Colonic mucosa (tissue), 4 donors: ENCODE data around the gene RNF182. TPM values are rescaled to one million over a fixed set of nuclear protein-coding genes. Genes with fewer than 3 reads are reported as not detected.

Experiments
- DNase-seq: peaks from one replicate; pipeline ENCODE4 v3.0.0-alpha.2; 2020
- H3K27ac ChIP-seq: fragments of 200-600 bp; one replicate; pipeline ENCODE4 v1.8.0; 2021
- H3K27me3 ChIP-seq: fragments of 200-600 bp; one replicate; pipeline ENCODE4 v1.8.0; 2021
- H3K36me3 ChIP-seq: fragments of 200-600 bp; one replicate; pipeline ENCODE4 v1.8.0; 2021
- H3K4me1 ChIP-seq: fragments of 200-600 bp; one replicate; pipeline ENCODE4 v1.8.0; 2021; ENCODE audit warnings: mild to moderate bottlenecking
- H3K4me3 ChIP-seq: fragments of 200-600 bp; one replicate; pipeline ENCODE4 v1.8.0; 2021
- H3K9ac ChIP-seq, 2 donors: one replicate each; pipeline ENCODE4 v1.7.0; 2013; ENCODE audit warnings: control low read depth in 2 of 2, low read depth in 2 of 2, low read length in 2 of 2
- H3K9me3 ChIP-seq: fragments of 200-600 bp; one replicate; pipeline ENCODE4 v1.8.0; 2021
- CTCF ChIP-seq: fragments of 200-600 bp; IDR thresholded peaks from one replicate; pipeline ENCODE4 v1.8.0; 2022; ENCODE audit warnings: antibody characterized with exemption, mild to moderate bottlenecking
- intact Hi-C: fragments of 100-400 bp; cut with DNase I; formaldehyde crosslinking; loops from one replicate; pipeline ENCODE4 v1.14.1; 2022
- total RNA-seq, 2 donors: library from RNA; stranded (reverse); fragmentation: NEBNext Ultra II Directional in 1 of 2; extraction: Animal tissue kit (Norgen Biotek cat#: 25700) in 1 of 2; gene quantifications; one replicate each; pipeline ENCODE4 v1.2.1, GENCODE V29; 2021
- donor health status: healthy.
- donor health status: DM: no; HTN: no; CAD: no.
- donor health status: DM: no; HTN: no; CAD: no.

Gene RNF182
- total RNA-seq, 2 donors from 2014 or later: not detected

- Histone ChIP-seq H3K27me3 (no peaks in the 10 kb centered on the region), H3K36me3 (no peaks in the 10 kb centered on the region), H3K9me3 (no peaks in the 10 kb centered on the region), H3K27ac (no peak overlapping the region), H3K4me1 (no peaks in the 10 kb centered on the region), H3K9ac (no peak overlapping the region), H3K4me3 (no peak overlapping the region)
- no peak for DNase-seq
- no peak for TF ChIP-seq CTCF
- intact Hi-C loops: no loop called here
These were observed 19.2 kb downstream of the RNF182 start for GRCh38 chr6:13943943-13944342.

GRCh38 chr6:13946506-13946905, 21.8 kb downstream of the RNF182 start:
- Histone ChIP-seq H3K36me3 (no peaks in the 10 kb centered on the region), H3K27ac (no peak overlapping the region), H3K4me3 (no peak overlapping the region), H3K4me1 (no peaks in the 10 kb centered on the region), H3K27me3 (no peaks in the 10 kb centered on the region), H3K9me3 (no peaks in the 10 kb centered on the region), H3K9ac (no peak overlapping the region)
- DNase-seq: no peak
- TF ChIP-seq CTCF: no peak
- intact Hi-C loops: no loop called here

DNA sequence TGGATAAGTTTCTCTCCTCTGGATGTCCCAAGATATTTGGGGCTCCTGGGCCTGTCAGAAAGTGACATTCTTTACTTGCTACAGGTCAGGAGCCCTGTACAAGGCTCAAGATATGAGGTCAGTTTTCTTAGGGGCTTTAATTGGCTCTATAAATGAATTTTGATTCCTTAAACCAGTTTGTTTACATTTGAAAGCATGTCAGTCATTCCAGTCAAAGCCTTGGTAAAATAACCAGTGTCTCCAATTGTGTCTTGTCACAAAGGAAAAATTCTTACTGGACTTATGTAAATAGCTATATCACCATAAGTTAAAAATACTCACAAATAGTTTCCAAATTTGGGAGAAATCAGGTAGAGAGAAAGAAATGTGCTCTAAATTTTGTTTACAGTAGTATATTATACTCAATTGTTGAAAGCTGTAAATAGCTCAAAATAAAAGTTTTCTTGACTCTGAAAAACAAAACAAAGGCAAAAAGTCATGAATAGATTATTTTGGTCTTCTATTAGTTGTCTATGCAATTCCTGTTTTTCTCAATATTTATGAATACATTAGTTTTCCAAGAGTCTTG, 22.9 kb downstream of the RNF182 start:
- Histone ChIP-seq H3K36me3 (no peaks in the 10 kb centered on the region), H3K9me3 (no peaks in the 10 kb centered on the region), H3K9ac (no peak overlapping the region), H3K4me3 (no peak overlapping the region), H3K27ac (no peak overlapping the region), H3K27me3 (no peaks in the 10 kb centered on the region), H3K4me1 (no peaks in the 10 kb centered on the region)
- intact Hi-C loops: no loop called here
- DNase-seq: no peak
- no peak for TF ChIP-seq CTCF

DNA sequence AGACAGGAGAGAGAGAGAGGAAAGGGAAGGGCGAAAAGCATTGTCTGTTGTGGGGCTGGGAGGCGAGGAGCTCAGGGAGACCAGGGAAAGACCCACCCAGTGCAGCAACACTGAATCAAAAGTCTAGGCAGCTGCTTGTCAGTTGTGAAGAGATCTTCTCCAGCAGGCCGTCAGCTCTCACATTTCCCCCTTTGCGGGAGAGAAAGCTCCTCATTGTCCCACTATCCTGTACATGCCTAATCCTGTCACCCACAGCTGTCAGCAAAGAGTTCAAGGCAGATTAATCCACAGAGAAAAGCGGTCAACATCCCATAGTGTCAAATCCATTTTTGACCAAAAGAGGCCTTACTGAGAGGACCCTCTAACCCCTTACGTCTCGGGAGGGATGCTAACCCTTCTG, 27.3 kb downstream of the RNF182 start:
- no peak for TF ChIP-seq CTCF
- H3K27me3 ChIP-seq: no peaks in the 10 kb centered on the region
- intact Hi-C loops: no loop called here

GRCh38 chr6:13953061-13953705, 28.4 kb downstream of the RNF182 start:
- H3K4me1 ChIP-seq: no peaks in the 10 kb centered on the region
- intact Hi-C loops: no loop called here
- no peaks in the 10 kb centered on the region for H3K9me3 ChIP-seq
- H3K27me3 ChIP-seq: no peaks in the 10 kb centered on the region
- TF ChIP-seq CTCF: no peak
- H3K9ac ChIP-seq: no peak overlapping the region
- no peak for DNase-seq
- no peaks in the 10 kb centered on the region for H3K36me3 ChIP-seq
- H3K27ac ChIP-seq: no peak overlapping the region
- H3K4me3 ChIP-seq: no peak overlapping the region

More for the DNA sequence above, 27.3 kb downstream of the RNF182 start:
- Histone ChIP-seq H3K4me3 (no peak overlapping the region), H3K9me3 (no peaks in the 10 kb centered on the region), H3K9ac (no peak overlapping the region), H3K4me1 (no peaks in the 10 kb centered on the region), H3K27ac (no peak overlapping the region), H3K36me3 (no peaks in the 10 kb centered on the region)
- no peak for DNase-seq
